A549 (cell line): ENCODE measurements around the gene HS3ST4. TPM values are rescaled to one million over a fixed set of nuclear protein-coding genes. Genes with fewer than 3 reads are reported as not detected.

ENCODE experiments used
- ATAC-seq, 2 experiments: fragments of 200-7000 bp in 1 of 2; fragments of >200 bp in 1 of 2; cut with Nextera tagmentation in 1 of 2; cut with Tn5 transposase in 1 of 2; 3 replicates each; pipeline versions ENCODE4 v1.8.0 to v1.9.1; 2018 to 2020; ENCODE audit warnings: mild to moderate bottlenecking in 1 of 2, moderate library complexity in 1 of 2
- CTCF ChIA-PET: fragments of 300-600 bp; sonication (Branson Sonifier 250); formaldehyde crosslinking; extraction: SDS; loops from one replicate; lab custom pipeline; 2021; ENCODE audit warnings: antibody characterized with exemption, inconsistent platforms; lab: Yijun Ruan, JAX
- POLR2A ChIA-PET: fragments of 350-600 bp; formaldehyde crosslinking; extraction: SDS; loops from one replicate; lab custom pipeline; 2021; ENCODE audit warnings: antibody characterized with exemption, inconsistent platforms; lab: Yijun Ruan, JAX
- DNase-seq, 2 experiments: peaks; one replicate each; pipeline versions ENCODE4 v3.0.0 to v3.0.0-alpha.2; 2011 to 2016; ENCODE audit warnings: low read depth in 1 of 2, low spot score in 1 of 2
- FAIRE-seq: peaks from 2 replicates; lab custom pipeline; 2011; peaks lifted over from hg19 to GRCh38; lab: Jason Lieb, UNC
- H3K27ac ChIP-seq, 2 experiments: fragments of >200 bp; sonication (Bioruptor Twin); formaldehyde crosslinking; 3 replicates each; pipeline ENCODE4 v1.5.1; 2016 to 2017
- H3K4me1 ChIP-seq: fragments of >200 bp; sonication (Bioruptor Twin); formaldehyde crosslinking; 3 replicates; pipeline ENCODE4 v1.6.1; 2016
- H3K4me2 ChIP-seq: fragments of >200 bp; sonication (Bioruptor Twin); formaldehyde crosslinking; 3 replicates; pipeline ENCODE4 v1.6.1; 2016
- H3K4me3 ChIP-seq: fragments of >200 bp; sonication (Bioruptor Twin); formaldehyde crosslinking; 3 replicates; pipeline ENCODE4 v1.5.1; 2016
- H3K9me3 ChIP-seq: fragments of >200 bp; sonication (Bioruptor Twin); formaldehyde crosslinking; 3 replicates; pipeline ENCODE4 v1.6.1; 2016
- BCL3 ChIP-seq: fragments of >200 bp; sonication (Bioruptor Twin); formaldehyde crosslinking; IDR thresholded peaks from 3 replicates; pipeline ENCODE4 v1.6.1; 2016
- BHLHE40 ChIP-seq: IDR thresholded peaks from 2 replicates; pipeline ENCODE4 v1.6.1; 2012; ENCODE audit warnings: low read depth, low read length, inconsistent platforms
- CHD2 ChIP-seq: fragments of 150-350 bp; IDR thresholded peaks from 2 replicates; pipeline ENCODE4 v1.6.1; 2014; ENCODE audit warnings: low read length; ENCODE audit not compliant: partially characterized antibody
- CHD4 ChIP-seq: fragments of 200-600 bp; sonication (generic); IDR thresholded peaks from 2 replicates; pipeline ENCODE4 v1.6.1; 2016; ENCODE audit warnings: antibody characterized with exemption, mild to moderate bottlenecking, borderline replicate concordance
- CTCF ChIP-seq: fragments of >200 bp; sonication (Bioruptor Twin); formaldehyde crosslinking; IDR thresholded peaks from 3 replicates; pipeline ENCODE4 v1.5.1; 2016
- E2F6 ChIP-seq: IDR thresholded peaks from 2 replicates; pipeline ENCODE4 v1.6.1; 2012; ENCODE audit warnings: low read depth, borderline replicate concordance
- EHF ChIP-seq: fragments of 250-450 bp; sonication (Bioruptor Pico); IDR thresholded peaks from 2 replicates; pipeline ENCODE4 v1.5.0; 2020; ENCODE audit warnings: mild to moderate bottlenecking
- EP300 ChIP-seq, 2 experiments: fragments of >200 bp; sonication (Bioruptor Twin); formaldehyde crosslinking; IDR thresholded peaks; 2 replicates in 1 of 2; 3 replicates in 1 of 2; pipeline ENCODE4 v1.6.1; 2016 to 2017
- ESRRA ChIP-seq: fragments of 150-350 bp; IDR thresholded peaks from 2 replicates; pipeline ENCODE4 v1.6.1; 2014; ENCODE audit warnings: mild to moderate bottlenecking, low read length, borderline replicate concordance
- GATA3 ChIP-seq: IDR thresholded peaks from 2 replicates; pipeline ENCODE4 v1.6.1; 2012; ENCODE audit warnings: borderline replicate concordance
- HDAC2 ChIP-seq: fragments of 200-600 bp; sonication (generic); IDR thresholded peaks from 2 replicates; pipeline ENCODE4 v1.6.1; 2016
- HES2 ChIP-seq: fragments of >200 bp; sonication (Bioruptor Twin); formaldehyde crosslinking; IDR thresholded peaks from 2 replicates; pipeline ENCODE4 v1.6.1; 2016
- HMGXB4 ChIP-seq: fragments of 250-450 bp; sonication (Bioruptor Pico); IDR thresholded peaks from 2 replicates; pipeline ENCODE4 v1.5.0; 2021; ENCODE audit warnings: mild to moderate bottlenecking, moderate library complexity, borderline replicate concordance
- KDM1A ChIP-seq: fragments of 200-600 bp; sonication (generic); IDR thresholded peaks from 2 replicates; pipeline ENCODE4 v1.6.1; 2016; ENCODE audit warnings: low read depth, mild to moderate bottlenecking
- MAFK ChIP-seq: fragments of 450-650 bp; IDR thresholded peaks from 2 replicates; pipeline ENCODE4 v1.6.1; 2014; ENCODE audit not compliant: partially characterized antibody
- MYC ChIP-seq: IDR thresholded peaks from 2 replicates; pipeline ENCODE4 v1.6.1; 2012; ENCODE audit warnings: mild to moderate bottlenecking, inconsistent platforms, low read length, improper control_type of control experiment, borderline replicate concordance
- NPAS2 ChIP-seq: fragments of 250-450 bp; sonication (Bioruptor Pico); IDR thresholded peaks from 2 replicates; pipeline ENCODE4 v1.8.0; 2022; ENCODE audit warnings: mild to moderate bottlenecking, moderate library complexity, borderline replicate concordance
- REST ChIP-seq: fragments of 200-600 bp; sonication (generic); IDR thresholded peaks from 2 replicates; pipeline ENCODE4 v1.6.1; 2016; ENCODE audit warnings: antibody characterized with exemption, mild to moderate bottlenecking, moderate library complexity
- SREBF2 ChIP-seq: fragments of 450-650 bp; IDR thresholded peaks from 2 replicates; pipeline ENCODE4 v1.6.1; 2014; ENCODE audit warnings: mild to moderate bottlenecking, moderate library complexity
- TFCP2L1 ChIP-seq: fragments of 250-450 bp; sonication (Bioruptor Pico); IDR thresholded peaks from 2 replicates; pipeline ENCODE4 v1.5.0; 2021; ENCODE audit warnings: mild to moderate bottlenecking
- TP53 ChIP-seq: fragments of 250-450 bp; sonication (Bioruptor Pico); IDR thresholded peaks from 2 replicates; pipeline ENCODE4 v1.5.0; 2021; ENCODE audit warnings: mild to moderate bottlenecking, moderate library complexity
- ZSCAN20 ChIP-seq: fragments of 250-450 bp; sonication (Bioruptor Pico); IDR thresholded peaks from 2 replicates; pipeline ENCODE4 v1.8.0; 2022; ENCODE audit warnings: mild to moderate bottlenecking, moderate library complexity
- WGBS: methylation state at CpG from one replicate; pipeline ENCODE4 v1.1.6; 2017; ENCODE audit errors: missing lambda C conversion rate; 5-methylcytosine and 5-hydroxymethylcytosine counted together
- polyA minus RNA-seq: library from RNA; depleted of rRNA, polyadenylated mRNA; stranded (reverse); fragments of >200 nt; gene quantifications from 2 replicates; pipeline ENCODE4 v1.2.3, GENCODE V29; 2011; rRNA and poly(A)+ RNA removed
- polyA plus RNA-seq, 4 experiments: library from polyadenylated mRNA; depleted of rRNA in 3 of 4; stranded (reverse); fragments of >200 nt; fragmentation: RNase III in 1 of 4; extraction: RNeasy Plus Mini Kit Qiagen cat#74134 plus additional on column Dnase treatment in 1 of 4; gene quantifications; 2 replicates in 3 of 4; 3 replicates in 1 of 4; pipeline ENCODE4 v1.2.3, GENCODE V29; 2011 to 2017

The HS3ST4 gene
- not detected in 2 replicates for polyA plus RNA-seq (2011; rRNA removed)
- polyA plus RNA-seq (2012; cell fraction: cytosol; rRNA removed): not detected in 2 replicates
- polyA plus RNA-seq (2012; cell fraction: nucleus; rRNA removed): not detected in 2 replicates
- not detected in 3 replicates for polyA plus RNA-seq (2017; fragmentation: RNase III; extraction: RNeasy Plus Mini Kit Qiagen cat#74134 plus additional on column Dnase treatment)
- polyA minus RNA-seq: not detected in 2 replicates

GRCh38 chr16:25691519-25692091 is at the start of gene HS3ST4:
TSS of gene HS3ST4 (plus strand) at chr16:25691959.
- FAIRE-seq: no peak
- H3K9me3 ChIP-seq: no peaks in the 10 kb centered on the region
- no peak for TF ChIP-seq CHD4
- no peak for TF ChIP-seq GATA3
- TF ChIP-seq HMGXB4 (CRISPR knock-in tag): no peak
- TF ChIP-seq TP53: no peak
- no peak for TF ChIP-seq HES2
- TF ChIP-seq TFCP2L1 (CRISPR knock-in tag): no peak
- TF ChIP-seq EHF (CRISPR knock-in tag): no peak
- no peak for TF ChIP-seq HDAC2
- TF ChIP-seq BCL3: no peak
- no peak for TF ChIP-seq EP300 (IDR thresholded peaks at IDR 0.05)
- no peak for TF ChIP-seq REST
- no peak for TF ChIP-seq CHD2
- TF ChIP-seq BHLHE40: no peak
- TF ChIP-seq MYC: no peak
- TF ChIP-seq E2F6: no peak
- TF ChIP-seq SREBF2: no peak
- no peak for TF ChIP-seq ESRRA
- TF ChIP-seq, all 56 proteins: peak for 0
- 0 out of 6 replicates have a peak, but pooled peaks of 1 of the 2 experiments have one; percentile 40 for ATAC-seq
- POLR2A ChIA-PET: no interaction called here
- CTCF ChIA-PET: interaction anchor here (1.6 kb wide), 1 partner anchor 16 kb away, joined by 4 read pairs; no protein-coding TSS in a partner anchor
- DNase-seq: no peak
- Histone ChIP-seq H3K4me1 (no peaks in the 10 kb centered on the region), H3K4me2 (peak within 1 kb of the TSS; percentile 84), H3K4me3 (peak within 1 kb of the TSS; percentile 43), H3K27ac (no peak within 1 kb of the TSS)
- WGBS: 16% methylated on average over 17 of the region's 58 CpGs

- 14% methylated on average over 4 of the region's 4 CpGs for whole genome bisulfite sequencing
- CTCF ChIA-PET: no interaction called here
- Histone ChIP-seq H3K4me3 (no peak overlapping the region), H3K4me1 (no peaks in the 10 kb centered on the region), H3K4me2 (no peak overlapping the region), H3K9me3 (no peaks in the 10 kb centered on the region), H3K27ac (no peak overlapping the region)
- TF ChIP-seq BCL3: no peak
- TF ChIP-seq KDM1A: no peak
- no peak for TF ChIP-seq SREBF2
- TF ChIP-seq CTCF: no peak
- no peak for TF ChIP-seq MAFK
- no peak for TF ChIP-seq ZSCAN20 (CRISPR knock-in tag)
- no peak for TF ChIP-seq NPAS2 (CRISPR knock-in tag)
- ATAC-seq (no peak), DNase-seq (no peak), FAIRE-seq (no peak)
- POLR2A ChIA-PET: no interaction called here
Observed at GRCh38 chr16:25643633-25644032, 48.1 kb upstream of the HS3ST4 start.
